DND-41 (cell line): Measurements from ENCODE around the gene ZBED1.

Experiments used
- ATAC-seq: fragments of 200-7000 bp; cut with Tn5 transposase; 3 replicates; pipeline ENCODE4 v1.9.1; 2021; ENCODE audit warnings: low read depth; ENCODE audit not compliant: insufficient read depth
- DNase-seq: peaks from one replicate; pipeline ENCODE4 v3.0.0-alpha.2; 2020
- H2AFZ ChIP-seq: 2 replicates; pipeline ENCODE4 v1.6.0; 2012; ENCODE audit warnings: low read depth, low read length
- H3K27ac ChIP-seq: 2 replicates; pipeline ENCODE4 v1.5.1; 2012; ENCODE audit warnings: low read length, inconsistent platforms
- H3K27me3 ChIP-seq: fragments of 200-600 bp; sonication (generic); 2 replicates; pipeline ENCODE4 v1.6.0; 2012; ENCODE audit warnings: low read length, mild to moderate bottlenecking, inconsistent platforms; ENCODE audit not compliant: insufficient read depth, poor library complexity
- H3K36me3 ChIP-seq: 2 replicates; pipeline ENCODE4 v1.5.1; 2012; ENCODE audit warnings: low read length, inconsistent platforms; ENCODE audit not compliant: insufficient read depth
- H3K4me1 ChIP-seq: 2 replicates; pipeline ENCODE4 v1.5.1; 2012; ENCODE audit warnings: mild to moderate bottlenecking, low read length; ENCODE audit not compliant: insufficient read depth
- H3K4me2 ChIP-seq: 2 replicates; pipeline ENCODE4 v1.6.0; 2012; ENCODE audit warnings: mild to moderate bottlenecking, moderate library complexity, low read length, inconsistent platforms; ENCODE audit not compliant: insufficient read depth
- H3K4me3 ChIP-seq, 2 experiments: fragments of 200-600 bp in 1 of 2; shearing (Covaris generic) in 1 of 2; 2 replicates each; pipeline ENCODE4 v1.5.1; 2012 to 2016; ENCODE audit warnings: inconsistent platforms in 2 of 2, low read length in 2 of 2, mild to moderate bottlenecking in 2 of 2, low read depth in 1 of 2, moderate library complexity in 1 of 2
- H3K79me2 ChIP-seq: 2 replicates; pipeline ENCODE4 v1.6.0; 2012; ENCODE audit warnings: low read length, inconsistent platforms; ENCODE audit not compliant: insufficient read depth
- H3K9ac ChIP-seq: 2 replicates; pipeline ENCODE4 v1.6.0; 2012; ENCODE audit warnings: low read depth, mild to moderate bottlenecking, inconsistent platforms, low read length, moderate library complexity
- H3K9me3 ChIP-seq: 2 replicates; pipeline ENCODE4 v1.5.1; 2012; ENCODE audit warnings: low read length, moderate library complexity, mild to moderate bottlenecking, inconsistent platforms; ENCODE audit not compliant: insufficient read depth, severe bottlenecking
- H4K20me1 ChIP-seq: 2 replicates; pipeline ENCODE4 v1.6.0; 2012; ENCODE audit warnings: low read length; ENCODE audit not compliant: insufficient read depth
- CTCF ChIP-seq: IDR thresholded peaks from 2 replicates; pipeline ENCODE4 v1.5.1; 2012; ENCODE audit warnings: borderline replicate concordance, low read length, moderate library complexity, mild to moderate bottlenecking; ENCODE audit not compliant: poor library complexity, severe bottlenecking; ENCODE audit errors: extremely low read depth
- EZH2 ChIP-seq: IDR thresholded peaks from 3 replicates; pipeline ENCODE4 v1.6.1; 2012; ENCODE audit warnings: borderline replicate concordance, low read depth, mild to moderate bottlenecking, moderate library complexity, low read length, inconsistent platforms; ENCODE audit not compliant: severe bottlenecking

ZBED1 gene

GRCh38 chrX:2492531-2493218 is 8.1 kb downstream of the ZBED1 start:
- no peak overlapping the region for H2AFZ ChIP-seq
- no peaks in the 10 kb centered on the region for H3K27me3 ChIP-seq
- H3K4me2 ChIP-seq = no peak overlapping the region
- no peak overlapping the region for H3K9ac ChIP-seq
- H3K9me3 ChIP-seq = no peaks in the 10 kb centered on the region
- no peak overlapping the region for H3K4me3 ChIP-seq
- ATAC-seq (no peak), DNase-seq (no peak)
- peaks cover 57% of the 10 kb centered on the region for H3K36me3 ChIP-seq
- peaks cover 2% of the 10 kb centered on the region; the same call in 1 of the 2 replicates for H3K4me1 ChIP-seq
- H3K27ac ChIP-seq = no peak overlapping the region
- H4K20me1 ChIP-seq = peaks cover 47% of the 10 kb centered on the region
- TF ChIP-seq EZH2 (no peak), CTCF (no peak)
- peaks cover 78% of the 10 kb centered on the region for H3K79me2 ChIP-seq

DNA sequence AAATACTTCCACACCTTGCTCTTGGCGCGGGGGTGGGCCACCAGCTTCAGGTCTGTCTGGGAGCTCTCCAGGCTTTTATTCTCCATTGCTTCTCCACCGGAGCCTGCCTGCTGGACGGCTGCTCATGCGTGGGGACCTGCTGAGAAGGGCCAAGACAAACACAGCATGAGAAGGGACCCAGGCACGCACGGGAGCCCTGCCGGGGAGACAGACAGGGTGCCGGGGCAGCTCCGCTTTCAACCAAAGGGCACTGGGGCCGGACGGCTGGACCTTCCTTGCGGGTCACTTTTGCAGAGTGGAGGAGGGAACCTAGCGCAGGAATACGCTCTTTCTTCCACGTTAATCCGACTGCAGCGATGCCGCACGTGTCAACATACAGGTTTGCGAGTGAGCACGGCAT is 10.1 kb downstream of the ZBED1 start:
- Histone ChIP-seq H3K9me3 (no peaks in the 10 kb centered on the region), H3K79me2 (peaks cover 68% of the 10 kb centered on the region), H3K4me2 (no peak overlapping the region)

GRCh38 chrX:2489446-2490445 is 11.0 kb downstream of the ZBED1 start:
- ATAC-seq = no peak
- no peak overlapping the region for H3K9ac ChIP-seq
- H4K20me1 ChIP-seq = peaks cover 57% of the 10 kb centered on the region
- H3K9me3 ChIP-seq = no peaks in the 10 kb centered on the region
- TF ChIP-seq EZH2 = no peak
- TF ChIP-seq CTCF = no peak
- peaks cover 63% of the 10 kb centered on the region for H3K36me3 ChIP-seq
- H3K79me2 ChIP-seq = peaks cover 64% of the 10 kb centered on the region
- no peak overlapping the region for H3K27ac ChIP-seq
- no peak overlapping the region for H2AFZ ChIP-seq
- H3K4me1 ChIP-seq = no peaks in the 10 kb centered on the region
- no peak overlapping the region for H3K4me3 ChIP-seq
- H3K27me3 ChIP-seq = no peaks in the 10 kb centered on the region
- H3K4me2 ChIP-seq = no peak overlapping the region
- DNase-seq = no peak

More for the DNA sequence above, 10.1 kb downstream of the ZBED1 start:
- DNase-seq (no peak), ATAC-seq (no peak)
- Histone ChIP-seq H3K27me3 (no peaks in the 10 kb centered on the region), H4K20me1 (peaks cover 57% of the 10 kb centered on the region), H3K4me3 (no peak overlapping the region), H3K9ac (no peak overlapping the region), H2AFZ (no peak overlapping the region), H3K36me3 (peaks cover 67% of the 10 kb centered on the region), H3K4me1 (no peaks in the 10 kb centered on the region), H3K27ac (no peak overlapping the region)
- TF ChIP-seq CTCF (no peak), EZH2 (no peak)
